ENCODE data around the gene GLRA1.
"Not testable (repeated sequence)": the region's sequence is repeated elsewhere in the genome, so short reads cannot be mapped to it uniquely, and the experiment has no call there.

Gene GLRA1

GRCh38 chr5:151870820-151871219 is 53.8 kb downstream of the GLRA1 start:
- H3K36me3 ChIP-seq (ENCODE audit: control insufficient read depth, insufficient read depth, low read length) = no peaks in the 10 kb centered on the region
- H3K9me3 ChIP-seq (ENCODE audit: control insufficient read depth, low read length) = no peaks in the 10 kb centered on the region
- H3K4me1 ChIP-seq (ENCODE audit: control insufficient read depth, insufficient read depth, low read length, poor library complexity, severe bottlenecking) = no peaks in the 10 kb centered on the region
- no peak overlapping the region for H3K27ac ChIP-seq (ENCODE audit: insufficient read depth, low read length, poor library complexity, severe bottlenecking)
- DNase-seq = no peak
- no peaks in the 10 kb centered on the region for H3K27me3 ChIP-seq (replicated peaks; ENCODE audit: control insufficient read depth, insufficient read depth, low read length, poor library complexity, severe bottlenecking)
- no peak overlapping the region for H3K4me3 ChIP-seq (ENCODE audit: insufficient read depth, low read depth, low read length, poor library complexity, severe bottlenecking)

GRCh38 chr5:151870271-151870670 is 54.4 kb downstream of the GLRA1 start:
- H3K4me1 ChIP-seq (ENCODE audit: control insufficient read depth, insufficient read depth, low read length, poor library complexity, severe bottlenecking) = no peaks in the 10 kb centered on the region
- H3K36me3 ChIP-seq (ENCODE audit: control insufficient read depth, insufficient read depth, low read length) = no peaks in the 10 kb centered on the region
- no peak for DNase-seq
- H3K4me3 ChIP-seq (ENCODE audit: insufficient read depth, low read depth, low read length, poor library complexity, severe bottlenecking) = no peak overlapping the region
- H3K9me3 ChIP-seq (ENCODE audit: control insufficient read depth, low read length) = no peaks in the 10 kb centered on the region
- no peak overlapping the region for H3K27ac ChIP-seq (ENCODE audit: insufficient read depth, low read length, poor library complexity, severe bottlenecking)
- no peaks in the 10 kb centered on the region for H3K27me3 ChIP-seq (replicated peaks; ENCODE audit: control insufficient read depth, insufficient read depth, low read length, poor library complexity, severe bottlenecking)

GRCh38 chr5:151869843-151870242 is 54.8 kb downstream of the GLRA1 start:
- H3K4me3 ChIP-seq (ENCODE audit: insufficient read depth, low read depth, low read length, poor library complexity, severe bottlenecking) = no peak overlapping the region
- no peak overlapping the region for H3K27ac ChIP-seq (ENCODE audit: insufficient read depth, low read length, poor library complexity, severe bottlenecking)
- no peaks in the 10 kb centered on the region for H3K4me1 ChIP-seq (ENCODE audit: control insufficient read depth, insufficient read depth, low read length, poor library complexity, severe bottlenecking)
- H3K27me3 ChIP-seq (replicated peaks; ENCODE audit: control insufficient read depth, insufficient read depth, low read length, poor library complexity, severe bottlenecking) = no peaks in the 10 kb centered on the region
- H3K9me3 ChIP-seq (ENCODE audit: control insufficient read depth, low read length) = no peaks in the 10 kb centered on the region
- no peak for DNase-seq
- H3K36me3 ChIP-seq (ENCODE audit: control insufficient read depth, insufficient read depth, low read length) = no peaks in the 10 kb centered on the region

GRCh38 chr5:151868451-151868850 is 56.2 kb downstream of the GLRA1 start:
- no peak overlapping the region for H3K27ac ChIP-seq (ENCODE audit: insufficient read depth, low read length, poor library complexity, severe bottlenecking)
- no peak overlapping the region for H3K4me3 ChIP-seq (ENCODE audit: insufficient read depth, low read depth, low read length, poor library complexity, severe bottlenecking)
- H3K4me1 ChIP-seq (ENCODE audit: control insufficient read depth, insufficient read depth, low read length, poor library complexity, severe bottlenecking) = no peaks in the 10 kb centered on the region
- no peaks in the 10 kb centered on the region for H3K27me3 ChIP-seq (replicated peaks; ENCODE audit: control insufficient read depth, insufficient read depth, low read length, poor library complexity, severe bottlenecking)
- DNase-seq = peak in 2 of 3 donors; percentile 1 to 27
- H3K36me3 ChIP-seq (ENCODE audit: control insufficient read depth, insufficient read depth, low read length) = no peaks in the 10 kb centered on the region
- no peaks in the 10 kb centered on the region for H3K9me3 ChIP-seq (ENCODE audit: control insufficient read depth, low read length)

- Histone ChIP-seq H3K4me1 (ENCODE audit: control insufficient read depth, insufficient read depth, low read length, poor library complexity, severe bottlenecking) (no peaks in the 10 kb centered on the region), H3K36me3 (ENCODE audit: control insufficient read depth, insufficient read depth, low read length) (no peaks in the 10 kb centered on the region), H3K27ac (ENCODE audit: insufficient read depth, low read length, poor library complexity, severe bottlenecking) (no peak overlapping the region), H3K27me3 (replicated peaks; ENCODE audit: control insufficient read depth, insufficient read depth, low read length, poor library complexity, severe bottlenecking) (no peaks in the 10 kb centered on the region), H3K4me3 (ENCODE audit: insufficient read depth, low read depth, low read length, poor library complexity, severe bottlenecking) (no peak overlapping the region), H3K9me3 (ENCODE audit: control insufficient read depth, low read length) (no peaks in the 10 kb centered on the region)
- no peak for DNase-seq
Measured at GRCh38 chr5:151864061-151864748, 60.4 kb downstream of the GLRA1 start.

GRCh38 chr5:151863566-151863965 is 61.1 kb downstream of the GLRA1 start:
- Histone ChIP-seq H3K27me3 (replicated peaks; ENCODE audit: control insufficient read depth, insufficient read depth, low read length, poor library complexity, severe bottlenecking) (no peaks in the 10 kb centered on the region), H3K4me3 (ENCODE audit: insufficient read depth, low read depth, low read length, poor library complexity, severe bottlenecking) (no peak overlapping the region), H3K4me1 (ENCODE audit: control insufficient read depth, insufficient read depth, low read length, poor library complexity, severe bottlenecking) (no peaks in the 10 kb centered on the region), H3K36me3 (ENCODE audit: control insufficient read depth, insufficient read depth, low read length) (no peaks in the 10 kb centered on the region), H3K27ac (ENCODE audit: insufficient read depth, low read length, poor library complexity, severe bottlenecking) (no peak overlapping the region), H3K9me3 (ENCODE audit: control insufficient read depth, low read length) (no peaks in the 10 kb centered on the region)
- DNase-seq = no peak

GRCh38 chr5:151862811-151863472 is 61.7 kb downstream of the GLRA1 start:
- H3K9me3 ChIP-seq (ENCODE audit: control insufficient read depth, low read length) = no peaks in the 10 kb centered on the region
- no peaks in the 10 kb centered on the region for H3K4me1 ChIP-seq (ENCODE audit: control insufficient read depth, insufficient read depth, low read length, poor library complexity, severe bottlenecking)
- no peak for DNase-seq
- no peaks in the 10 kb centered on the region for H3K36me3 ChIP-seq (ENCODE audit: control insufficient read depth, insufficient read depth, low read length)
- no peak overlapping the region for H3K4me3 ChIP-seq (ENCODE audit: insufficient read depth, low read depth, low read length, poor library complexity, severe bottlenecking)
- H3K27ac ChIP-seq (ENCODE audit: insufficient read depth, low read length, poor library complexity, severe bottlenecking) = no peak overlapping the region
- H3K27me3 ChIP-seq (replicated peaks; ENCODE audit: control insufficient read depth, insufficient read depth, low read length, poor library complexity, severe bottlenecking) = no peaks in the 10 kb centered on the region

GRCh38 chr5:151860867-151861266 is 63.8 kb downstream of the GLRA1 start:
- DNase-seq; H3K4me3 ChIP-seq (ENCODE audit: insufficient read depth, low read depth, low read length, poor library complexity, severe bottlenecking); H3K9me3 ChIP-seq (ENCODE audit: control insufficient read depth, low read length); H3K36me3 ChIP-seq (ENCODE audit: control insufficient read depth, insufficient read depth, low read length); H3K4me1 ChIP-seq (ENCODE audit: control insufficient read depth, insufficient read depth, low read length, poor library complexity, severe bottlenecking); H3K27me3 ChIP-seq (replicated peaks; ENCODE audit: control insufficient read depth, insufficient read depth, low read length, poor library complexity, severe bottlenecking); H3K27ac ChIP-seq (ENCODE audit: insufficient read depth, low read length, poor library complexity, severe bottlenecking): not testable (repeated sequence)

GRCh38 chr5:151856861-151857260 is 67.8 kb downstream of the GLRA1 start:
- no peaks in the 10 kb centered on the region for H3K4me1 ChIP-seq (ENCODE audit: control insufficient read depth, insufficient read depth, low read length, poor library complexity, severe bottlenecking)
- DNase-seq = no peak
- H3K36me3 ChIP-seq (ENCODE audit: control insufficient read depth, insufficient read depth, low read length) = no peaks in the 10 kb centered on the region
- no peaks in the 10 kb centered on the region for H3K9me3 ChIP-seq (ENCODE audit: control insufficient read depth, low read length)
- H3K27ac ChIP-seq (ENCODE audit: insufficient read depth, low read length, poor library complexity, severe bottlenecking) = no peak overlapping the region
- H3K4me3 ChIP-seq (ENCODE audit: insufficient read depth, low read depth, low read length, poor library complexity, severe bottlenecking) = no peak overlapping the region
- H3K27me3 ChIP-seq (replicated peaks; ENCODE audit: control insufficient read depth, insufficient read depth, low read length, poor library complexity, severe bottlenecking) = no peaks in the 10 kb centered on the region

GRCh38 chr5:151855701-151856100 is 69.0 kb downstream of the GLRA1 start:
- DNase-seq = no peak
- H3K4me1 ChIP-seq (ENCODE audit: control insufficient read depth, insufficient read depth, low read length, poor library complexity, severe bottlenecking) = no peaks in the 10 kb centered on the region
- H3K9me3 ChIP-seq (ENCODE audit: control insufficient read depth, low read length) = no peaks in the 10 kb centered on the region
- no peaks in the 10 kb centered on the region for H3K36me3 ChIP-seq (ENCODE audit: control insufficient read depth, insufficient read depth, low read length)
- no peaks in the 10 kb centered on the region for H3K27me3 ChIP-seq (replicated peaks; ENCODE audit: control insufficient read depth, insufficient read depth, low read length, poor library complexity, severe bottlenecking)
- no peak overlapping the region for H3K4me3 ChIP-seq (ENCODE audit: insufficient read depth, low read depth, low read length, poor library complexity, severe bottlenecking)
- H3K27ac ChIP-seq (ENCODE audit: insufficient read depth, low read length, poor library complexity, severe bottlenecking) = no peak overlapping the region

Measured in effector memory CD4-positive, alpha-beta T cell (primary cell).